Activated naive CD4-positive, alpha-beta T cell treated with anti-CD3 and anti-CD28 coated beads, Interleukin-2, amount 50 U/mL, for 16 hours (primary cell): ENCODE data around the gene NRG3.

Source experiments
- DNase-seq: peaks from one replicate; pipeline ENCODE4 v3.0.0-alpha.2; 2020

The NRG3 gene

DNA sequence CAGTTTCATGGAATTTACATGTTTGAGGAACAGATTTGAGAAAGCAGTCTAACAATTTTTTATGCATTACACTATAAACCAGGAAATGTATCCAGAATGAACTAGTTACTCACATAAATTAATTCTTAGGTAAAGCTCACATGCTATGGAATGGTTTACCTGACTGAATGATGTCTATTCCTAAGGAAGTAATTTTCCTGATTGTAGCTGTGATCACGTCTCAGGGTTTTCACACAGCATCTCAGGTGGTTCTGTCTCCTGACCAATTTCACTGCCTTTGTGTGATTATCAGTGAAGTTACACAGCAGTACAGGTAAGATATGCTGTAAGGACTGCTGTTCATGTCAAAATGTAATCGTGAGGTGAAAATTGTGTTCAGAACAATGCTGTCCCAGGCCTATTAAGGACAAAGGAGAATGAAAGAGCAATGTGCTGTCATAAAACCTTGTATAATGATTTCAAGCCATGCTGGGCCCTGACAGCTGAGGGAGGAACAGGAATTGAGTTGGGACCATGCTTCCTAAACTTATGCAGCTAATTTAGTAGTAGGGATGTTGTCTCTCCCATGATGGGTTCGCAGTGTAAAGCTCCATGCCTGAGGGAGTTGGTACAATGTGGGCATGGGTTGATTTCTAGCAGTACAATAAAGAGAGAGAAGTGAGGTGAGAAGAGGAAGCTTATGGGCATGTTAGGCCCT lies 631.8 kb downstream of the NRG3 start:
- no peak for DNase-seq

DNA sequence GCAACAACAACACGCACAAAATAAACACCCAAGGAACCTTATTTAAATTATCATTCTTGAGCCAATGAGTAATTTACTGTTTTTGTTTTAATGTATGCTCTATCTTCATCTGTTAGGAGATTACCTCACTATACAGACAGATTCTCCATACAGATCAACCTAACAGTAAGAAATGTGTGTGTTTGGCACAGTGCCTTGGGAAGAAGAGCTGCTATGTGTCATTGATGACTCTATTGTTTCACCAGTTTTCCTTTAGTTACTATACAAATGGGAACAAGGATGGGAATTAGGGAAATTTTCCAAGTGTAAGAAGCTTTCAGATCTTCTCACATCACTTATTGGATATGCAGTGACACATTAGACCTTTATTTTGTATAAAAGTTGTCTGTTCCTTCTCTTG lies 640.3 kb downstream of the NRG3 start:
- DNase-seq = no peak

DNA sequence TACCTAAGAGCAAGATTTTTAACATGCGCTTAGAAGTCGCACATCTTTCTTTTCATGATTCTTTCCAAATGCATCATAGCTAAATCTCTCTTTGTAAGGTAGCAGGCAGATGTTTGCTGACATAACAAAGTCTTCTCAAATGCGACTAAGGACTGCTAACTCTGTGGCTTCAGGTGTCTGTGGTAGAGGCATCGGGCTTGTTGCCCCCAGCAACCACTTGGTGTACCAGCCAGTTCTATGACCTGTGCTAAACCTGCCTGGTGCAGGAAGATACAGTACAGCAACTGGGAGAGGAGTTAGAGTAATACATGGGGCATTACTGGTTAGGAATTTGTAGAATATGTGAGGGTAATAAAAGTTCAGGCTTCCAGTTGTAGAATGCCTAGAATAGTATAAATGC lies 654.1 kb downstream of the NRG3 start:
- DNase-seq = no peak

DNA sequence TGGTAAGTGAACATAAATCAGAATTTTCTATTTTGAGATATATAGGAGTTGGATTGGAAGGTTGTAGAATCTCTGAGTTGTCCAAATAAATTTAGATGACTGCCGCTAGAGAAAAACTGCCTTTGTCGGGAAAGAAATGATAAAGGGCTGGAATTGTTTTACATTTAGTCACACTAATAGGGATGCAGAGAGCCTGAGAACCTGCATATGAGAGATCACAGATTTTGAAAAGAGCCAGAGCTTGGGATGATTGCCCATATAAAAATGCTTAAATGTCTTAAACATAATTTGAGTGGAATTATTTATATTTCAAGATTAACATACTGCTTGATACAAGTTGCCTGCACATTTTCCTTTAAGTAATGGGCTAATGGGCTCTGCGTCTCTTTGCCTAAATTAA lies 660.5 kb downstream of the NRG3 start:
- DNase-seq = no peak

DNA sequence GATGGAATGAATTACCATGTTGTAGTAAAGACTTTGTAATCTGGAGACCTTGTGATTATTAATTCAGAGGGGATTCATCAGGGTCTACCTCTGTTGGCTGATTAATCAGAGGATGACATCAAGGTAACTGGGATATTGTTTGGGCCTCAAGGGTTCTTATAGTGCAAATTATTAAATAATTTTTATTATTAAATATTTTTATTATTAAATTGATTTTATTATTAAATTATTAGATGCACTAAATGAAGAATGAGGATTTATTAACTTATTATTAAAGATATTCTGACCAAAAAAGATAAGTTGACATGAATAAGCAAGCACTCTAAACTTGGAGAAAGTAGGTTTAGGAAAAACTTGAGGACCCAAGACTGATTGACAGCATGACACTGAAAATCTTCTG lies 661.7 kb downstream of the NRG3 start:
- no peak for DNase-seq

DNA sequence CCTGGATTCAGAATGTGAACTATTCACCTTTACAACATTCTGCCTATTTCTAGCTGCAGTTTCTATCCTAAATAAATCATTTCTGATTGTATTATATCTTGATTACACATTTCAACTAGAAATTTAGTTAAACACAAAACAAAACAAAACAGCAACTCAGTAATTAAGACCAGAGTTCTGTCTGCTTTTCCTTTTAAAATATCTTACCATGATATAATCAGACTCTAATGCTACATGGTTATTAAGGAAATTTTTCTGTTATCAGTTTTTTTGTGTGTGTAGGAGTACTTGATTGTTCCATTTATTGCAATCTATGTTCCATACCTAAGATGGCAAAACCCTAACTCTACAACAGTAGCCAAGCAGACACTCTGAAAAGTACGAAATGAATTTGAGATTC lies 663.3 kb downstream of the NRG3 start:
- DNase-seq = no peak

DNA sequence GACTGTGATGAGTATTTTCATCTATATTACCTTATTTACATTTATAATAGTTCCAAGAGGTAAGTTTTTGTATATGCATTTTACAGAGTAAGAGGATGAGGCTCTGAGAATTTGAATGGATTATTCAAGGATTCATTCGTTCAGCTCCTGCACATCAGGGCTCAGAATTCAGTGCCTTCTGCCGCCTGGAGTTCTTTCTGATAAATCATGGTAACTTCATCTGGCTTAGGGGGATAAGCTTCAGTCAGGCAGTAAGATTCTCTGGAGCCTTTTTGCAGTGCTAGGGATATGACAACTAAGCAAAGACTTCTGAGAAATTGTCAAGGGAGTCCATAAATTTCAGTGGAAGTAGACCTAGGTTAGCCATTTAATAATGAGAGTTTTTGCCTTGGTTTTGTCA lies 668.6 kb downstream of the NRG3 start:
- no peak for DNase-seq

DNA sequence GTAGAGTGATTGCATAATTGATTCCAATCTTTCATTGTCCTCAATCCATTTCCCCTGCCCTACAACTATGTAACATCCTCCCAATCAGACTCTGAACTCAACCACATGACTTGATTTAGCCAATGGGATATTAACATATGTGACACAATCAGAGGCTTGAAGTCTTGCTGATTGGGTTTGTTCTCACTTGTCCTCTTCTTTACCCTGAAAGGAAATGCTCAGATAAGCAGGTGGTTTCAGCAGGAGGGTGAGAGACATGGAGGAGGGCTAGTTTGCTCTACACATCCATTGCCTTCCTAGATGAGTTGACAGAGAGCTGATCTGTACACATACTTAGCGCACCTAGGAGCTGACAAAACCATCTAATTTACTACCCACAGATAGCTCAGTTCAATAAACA lies 669.4 kb downstream of the NRG3 start:
- DNase-seq = no peak

DNA sequence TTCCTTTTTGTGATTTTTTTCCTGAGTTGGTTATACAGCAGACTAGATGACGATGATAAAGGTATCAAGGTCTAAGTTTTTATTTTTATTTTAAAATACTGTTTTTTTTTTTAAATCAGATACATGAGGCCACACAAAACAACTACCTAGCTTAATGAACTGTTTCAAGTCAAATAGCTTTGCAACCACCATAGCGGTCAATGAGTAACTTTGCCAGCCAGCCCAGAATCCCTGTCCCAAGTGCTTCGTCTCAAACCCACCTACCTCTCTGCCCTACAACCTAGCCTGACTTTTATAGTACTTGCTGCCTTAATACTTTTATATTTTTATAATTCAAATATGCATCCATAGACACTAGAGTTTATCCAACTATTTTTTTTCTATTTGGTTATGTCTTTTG lies 676.5 kb downstream of the NRG3 start:
- no peak for DNase-seq

DNA sequence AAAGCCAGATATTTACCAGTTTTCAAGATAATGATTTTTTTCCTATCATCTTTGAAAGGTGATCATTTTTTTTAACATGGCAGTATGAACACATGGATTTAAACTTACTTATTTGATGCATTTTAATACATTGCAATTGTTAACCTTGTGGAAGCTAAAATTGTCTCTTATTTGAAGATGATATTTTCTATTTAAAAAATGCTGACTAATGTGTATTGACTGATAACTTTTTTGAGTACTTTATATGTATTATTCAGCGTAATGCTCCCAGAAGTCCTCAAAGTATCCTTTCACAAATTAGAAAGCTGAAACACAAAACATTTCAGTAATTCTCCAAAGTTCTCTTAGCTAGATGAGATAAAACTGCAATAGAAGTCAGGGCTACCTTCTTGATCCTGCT lies 677.3 kb downstream of the NRG3 start:
- no peak for DNase-seq

DNA sequence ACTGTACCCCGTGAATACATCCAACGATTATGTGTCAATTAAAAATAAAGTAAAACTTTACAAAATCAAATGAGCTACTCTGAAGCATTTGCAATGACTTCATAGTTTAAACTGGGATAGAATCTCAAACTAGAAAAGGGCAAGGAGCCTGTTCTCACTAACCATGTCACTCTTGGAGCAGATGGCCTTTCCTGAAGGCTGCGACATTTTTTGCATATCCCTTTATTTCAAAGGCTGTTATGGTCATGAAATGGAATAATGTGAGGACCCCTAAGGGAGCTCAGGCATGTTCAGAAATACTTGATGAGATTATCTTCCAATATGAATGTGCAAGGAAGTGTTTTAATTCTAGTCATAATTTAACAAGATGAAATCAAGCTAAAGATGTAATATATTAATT lies 679.4 kb downstream of the NRG3 start:
- DNase-seq = no peak

DNA sequence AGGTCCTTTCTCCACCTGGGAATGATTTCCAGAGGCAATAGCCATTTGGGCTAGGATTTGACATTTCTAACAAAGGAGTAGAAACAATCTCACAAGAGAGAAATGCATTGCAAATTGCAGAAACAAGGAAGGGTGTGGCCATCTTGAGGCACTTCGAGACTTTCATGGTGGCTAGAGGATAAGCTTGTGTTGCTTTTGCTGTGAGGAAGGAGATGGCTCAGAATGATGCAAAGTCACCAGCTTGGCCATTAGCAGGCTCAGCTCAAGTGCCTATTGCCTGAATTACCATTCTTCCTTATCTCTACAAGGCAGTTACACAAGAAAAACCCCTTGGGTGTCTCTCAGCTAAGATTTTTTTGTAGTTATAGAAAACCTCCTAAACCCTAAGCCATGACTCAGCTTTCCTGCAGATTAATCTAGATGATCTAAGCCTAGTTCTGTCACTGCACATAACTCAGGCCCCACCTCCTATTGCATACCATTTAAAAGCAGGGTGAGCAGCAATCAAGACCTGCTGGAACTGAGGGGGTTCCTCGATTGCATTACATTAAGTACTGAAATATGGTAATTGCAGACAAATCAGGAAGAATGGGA lies 683.1 kb downstream of the NRG3 start:
- DNase-seq = no peak

DNA sequence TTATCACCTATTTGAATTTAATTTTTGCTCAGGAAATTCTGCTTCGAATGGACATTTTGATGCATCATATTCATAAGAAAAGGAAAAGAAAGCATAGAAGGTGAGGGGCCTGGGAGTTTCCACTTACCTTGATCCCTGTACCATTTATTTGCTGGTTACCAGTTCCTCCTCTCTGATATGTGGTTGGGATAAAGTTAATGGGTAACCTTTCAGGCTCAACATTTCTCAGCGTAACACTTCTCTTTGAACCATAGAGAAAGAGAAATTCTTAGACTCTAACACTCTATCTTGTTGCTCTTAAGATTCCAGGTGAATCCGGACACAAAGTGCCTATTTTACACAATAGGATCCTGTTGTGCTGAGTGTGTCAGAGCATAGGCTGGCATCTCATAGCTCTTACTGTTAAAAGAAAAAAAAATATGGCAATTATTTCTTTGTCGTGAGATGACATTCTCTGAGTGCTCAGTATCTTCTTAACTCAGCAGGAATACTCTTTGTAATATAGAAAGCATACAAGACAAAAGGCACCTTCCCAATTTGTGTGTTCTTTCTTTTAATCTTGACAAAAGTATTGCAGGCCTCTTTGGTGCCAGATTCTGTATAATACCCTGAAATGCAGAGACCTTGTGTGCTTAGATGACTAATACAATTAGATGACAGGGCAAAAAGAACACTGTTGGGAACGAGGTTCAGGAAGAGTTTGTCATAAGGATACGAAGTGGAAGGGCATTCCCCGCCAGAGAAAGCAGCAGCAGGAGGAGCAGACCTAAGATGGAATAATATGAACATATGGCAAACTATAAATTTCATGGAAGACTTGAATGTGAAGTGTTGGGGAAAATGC lies 689.6 kb downstream of the NRG3 start:
- DNase-seq = no peak

DNA sequence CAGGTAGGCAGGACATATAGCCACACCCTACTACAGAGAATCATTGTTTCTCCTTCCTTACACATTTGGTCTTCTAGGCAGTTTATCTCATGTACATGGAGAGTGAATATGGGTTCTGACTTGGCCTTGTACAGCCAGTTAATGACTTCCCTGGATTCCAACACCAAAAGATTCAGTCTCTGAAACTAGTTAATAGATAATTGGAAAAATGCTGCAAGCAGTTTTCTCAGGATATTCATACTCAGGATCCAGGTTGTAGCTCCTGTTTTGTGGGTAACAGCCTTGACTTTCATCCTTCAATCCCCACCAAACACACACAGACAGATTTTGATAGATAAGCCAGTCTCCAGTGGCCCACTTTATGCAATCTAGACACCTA lies 690.2 kb downstream of the NRG3 start:
- DNase-seq = no peak

DNA sequence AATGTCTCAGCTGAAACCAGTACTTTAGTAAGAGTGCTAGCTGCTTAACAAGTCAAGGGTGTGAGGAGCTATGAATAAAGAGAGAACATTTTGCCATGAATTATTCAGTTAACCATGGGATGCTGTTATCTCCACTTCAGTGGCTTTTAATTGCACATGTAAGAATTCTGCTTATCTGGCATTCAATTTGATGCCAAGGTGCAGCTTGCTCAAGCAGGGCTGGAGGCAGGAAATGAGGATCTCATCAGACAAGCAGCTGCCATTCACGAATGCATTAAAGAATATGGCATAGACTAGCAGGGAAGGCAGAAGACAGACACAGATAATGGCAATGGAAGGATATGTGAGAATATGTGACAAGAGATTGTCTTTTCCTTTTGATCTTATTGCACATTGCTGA lies 697.8 kb downstream of the NRG3 start:
- no peak for DNase-seq

DNA sequence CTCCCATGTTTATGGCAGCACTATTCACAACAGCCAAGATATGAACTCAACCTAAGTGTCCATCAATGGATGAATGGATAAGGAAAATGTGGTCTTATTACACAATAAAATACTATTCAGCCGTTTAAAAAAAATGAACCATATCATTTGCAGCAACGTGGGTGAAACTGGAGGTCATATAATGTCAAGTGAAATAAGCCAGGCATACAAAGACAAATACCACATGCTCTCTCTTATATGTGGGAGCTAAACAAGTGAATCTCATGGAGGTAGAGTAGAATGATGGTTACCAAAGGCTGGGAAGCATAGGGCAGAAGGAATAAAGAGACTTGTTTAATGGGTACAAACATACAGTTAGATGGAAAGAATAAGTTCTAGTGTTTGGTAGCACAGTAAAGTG lies 699.1 kb downstream of the NRG3 start:
- DNase-seq = no peak

DNA sequence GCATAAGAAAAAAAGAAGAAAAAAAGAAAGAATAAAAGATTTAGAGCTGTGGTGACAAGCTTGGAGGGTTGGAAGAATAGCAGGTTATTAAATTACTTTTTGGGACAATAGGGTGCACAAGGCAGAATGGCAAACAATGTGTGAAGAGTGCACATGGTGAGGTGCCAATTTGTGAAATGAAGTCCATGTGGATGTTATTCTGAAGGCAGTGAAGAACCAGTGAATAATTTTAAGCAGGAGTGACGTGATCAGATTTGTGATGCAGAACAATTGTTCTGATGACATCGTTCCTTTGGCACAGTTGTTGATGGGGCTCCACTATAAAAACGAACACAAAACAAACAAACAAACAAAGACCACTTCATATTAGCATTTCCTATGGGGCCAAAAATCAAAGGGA lies 700.3 kb downstream of the NRG3 start:
- DNase-seq = no peak

DNA sequence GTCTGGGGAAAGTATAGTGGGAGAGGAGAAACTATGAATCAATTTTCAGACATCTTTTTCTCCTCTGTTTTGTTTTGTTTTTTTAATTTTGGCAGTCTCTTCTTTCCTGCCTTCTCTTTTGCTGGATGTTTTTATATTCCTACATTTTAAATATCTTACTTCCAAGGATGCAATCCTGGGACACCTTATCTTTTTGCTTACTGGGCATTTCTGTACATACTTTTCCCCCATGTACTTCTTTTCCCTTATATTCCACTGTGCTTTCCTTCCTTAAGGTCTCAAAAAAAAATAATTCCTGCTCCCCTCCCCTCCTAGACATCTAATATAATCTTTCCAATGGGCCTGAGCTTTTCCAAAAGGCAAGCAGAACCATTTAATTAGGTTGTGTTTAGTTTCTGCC lies 701.1 kb downstream of the NRG3 start:
- DNase-seq = no peak

DNA sequence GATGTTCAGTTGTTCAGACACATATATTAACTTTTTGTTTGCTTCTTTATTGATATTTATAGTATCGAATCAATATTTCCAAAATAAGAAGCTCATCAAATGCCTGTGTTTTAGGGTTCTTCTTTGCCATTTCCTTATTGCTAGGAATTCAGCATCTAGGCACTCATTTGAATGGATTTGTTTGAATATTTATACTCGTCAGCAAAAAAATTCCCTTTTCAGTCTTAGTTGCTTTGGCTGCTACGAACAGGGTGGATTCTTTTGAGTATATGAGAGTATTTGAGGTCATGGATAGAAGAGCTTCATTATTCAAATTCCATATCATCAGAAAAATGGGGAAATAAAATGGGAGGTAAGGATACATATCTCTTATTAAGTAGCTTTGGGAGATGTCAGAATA lies 706.9 kb downstream of the NRG3 start:
- DNase-seq = no peak

DNA sequence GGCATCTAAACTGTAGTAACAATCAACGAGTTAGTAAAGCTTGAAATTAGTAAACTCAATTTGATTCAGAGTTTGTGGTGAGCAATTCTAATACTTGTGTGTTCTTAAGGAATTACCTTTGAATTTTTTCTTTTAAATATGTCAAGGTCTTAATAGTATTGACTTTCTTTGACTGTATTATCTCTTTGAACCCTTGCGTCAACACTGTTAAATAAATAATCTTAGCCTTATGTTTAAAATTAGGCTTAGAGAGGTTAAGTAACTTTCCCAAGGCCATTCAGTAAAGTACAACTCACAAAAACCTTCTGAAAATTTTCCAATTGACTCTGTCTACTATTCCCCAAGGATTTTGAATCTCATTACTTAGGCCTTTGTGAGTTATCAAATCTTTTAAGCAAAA lies 716.4 kb downstream of the NRG3 start:
- no peak for DNase-seq

DNA sequence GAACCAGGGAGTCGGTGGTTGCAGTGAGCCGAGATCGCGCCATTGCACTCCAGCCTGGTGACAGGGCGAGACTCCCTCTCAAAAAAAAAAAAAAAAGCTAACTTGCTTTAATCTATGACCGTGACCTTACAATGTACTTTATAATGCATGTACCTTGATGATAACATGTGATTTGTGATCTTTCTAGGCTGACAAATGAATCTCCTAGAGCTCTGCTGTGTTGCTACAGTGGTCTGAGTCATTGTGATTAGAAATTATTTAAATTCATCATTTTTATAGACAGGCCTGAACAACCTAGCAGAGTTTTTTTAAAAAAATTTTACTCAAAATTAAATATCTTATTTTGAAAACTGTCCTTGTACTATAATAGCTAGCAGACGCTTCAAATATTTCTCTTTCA lies 722.8 kb downstream of the NRG3 start:
- DNase-seq = no peak

DNA sequence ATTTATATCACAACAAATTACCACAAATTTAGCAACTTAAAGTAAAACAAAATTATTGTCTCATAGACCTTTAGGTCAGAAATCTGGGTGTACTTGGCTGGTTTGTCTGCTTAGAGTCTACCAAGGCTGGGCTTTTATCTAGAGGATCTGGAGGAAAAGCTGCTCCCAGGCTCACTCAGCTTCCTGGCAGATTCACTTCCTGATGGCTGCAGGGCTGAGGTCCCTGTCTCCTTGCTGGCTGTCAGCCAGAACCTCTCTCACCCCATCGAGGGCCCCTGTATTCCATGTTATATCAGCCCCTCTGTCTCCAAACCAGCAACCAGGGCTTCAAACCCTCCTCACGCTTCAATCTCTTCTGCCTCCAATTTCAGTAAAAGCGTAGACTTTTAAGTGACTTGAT lies 734.9 kb downstream of the NRG3 start:
- no peak for DNase-seq

DNA sequence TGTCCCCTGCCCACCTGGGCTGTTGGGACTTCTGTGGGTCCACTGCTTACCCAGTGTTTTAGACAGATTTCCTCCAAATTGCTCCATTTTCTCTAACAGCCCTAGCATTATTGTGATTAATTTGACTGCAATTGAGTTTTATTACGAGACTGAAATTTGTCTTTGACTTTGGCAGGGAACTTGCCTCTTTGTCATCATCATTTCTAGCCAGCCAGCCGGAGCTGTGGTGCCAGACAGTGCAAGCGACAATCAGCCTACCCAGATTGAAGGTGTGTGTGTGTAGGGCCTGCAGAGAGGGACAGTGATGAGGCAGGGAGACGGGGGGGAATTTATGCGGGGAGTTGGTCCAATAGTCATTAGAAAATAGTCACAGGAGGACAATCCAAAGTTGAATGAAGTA lies 743.0 kb downstream of the NRG3 start:
- no peak for DNase-seq

DNA sequence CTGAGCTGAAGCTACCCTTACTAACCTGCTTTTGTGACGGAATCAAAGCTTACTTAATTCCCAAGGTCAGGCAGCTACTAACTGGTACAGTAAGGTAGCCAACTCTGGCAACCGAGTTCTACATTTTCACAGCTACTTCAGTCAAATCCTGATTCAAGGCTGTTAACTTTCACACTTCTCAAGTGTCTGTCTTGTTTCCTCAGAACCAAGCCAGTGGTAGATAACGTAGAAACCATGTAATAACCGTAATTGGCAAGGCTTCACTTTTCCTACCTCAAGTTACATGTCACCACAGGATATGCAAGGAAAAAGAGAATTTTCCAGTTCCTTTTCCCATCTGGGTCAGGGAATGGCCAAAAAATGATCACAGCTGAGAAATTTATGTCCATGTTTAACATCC lies 746.7 kb downstream of the NRG3 start:
- no peak for DNase-seq

DNA sequence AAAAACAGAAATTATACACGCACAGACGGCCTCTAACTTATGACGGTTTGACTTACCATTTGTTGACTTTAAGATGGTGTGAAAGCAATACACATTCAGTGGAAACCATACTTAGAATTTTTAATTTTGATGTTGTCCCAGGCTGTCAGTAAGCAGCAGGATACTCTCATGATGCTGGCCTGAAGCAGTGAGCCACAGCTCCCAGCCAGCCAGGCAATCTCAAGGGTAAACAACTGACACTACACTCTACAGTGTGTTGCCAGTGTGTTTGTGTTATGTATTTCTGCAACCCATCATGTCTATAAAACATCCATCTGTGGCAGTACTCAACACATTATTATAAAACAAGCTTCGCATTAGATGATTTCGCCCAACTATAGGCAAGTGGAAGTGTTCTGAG lies 747.5 kb downstream of the NRG3 start:
- DNase-seq = no peak
